GM12878 (cell line): ENCODE results near the gene RAPGEF1. TPM values are rescaled to one million over a fixed set of nuclear protein-coding genes. Genes with fewer than 3 reads are reported as not detected.

ENCODE experiments used
- ASH2L ChIP-seq: fragments of 300-600, 200-600 bp; sonication (generic); IDR thresholded peaks from 2 replicates; pipeline ENCODE4 v1.6.1; 2017; ENCODE audit warnings: low read depth, mild to moderate bottlenecking, borderline replicate concordance
- BACH1 ChIP-seq: fragments of 450-650 bp; IDR thresholded peaks from 2 replicates; pipeline ENCODE4 v1.6.1; 2017; ENCODE audit warnings: mild to moderate bottlenecking, borderline replicate concordance
- CBX5 ChIP-seq: sonication (generic); IDR thresholded peaks from 2 replicates; pipeline ENCODE4 v1.6.1; 2016; ENCODE audit warnings: low read depth, moderate library complexity, mild to moderate bottlenecking, inconsistent platforms
- CHD2 ChIP-seq: IDR thresholded peaks from 2 replicates; pipeline ENCODE4 v1.6.1; 2011; ENCODE audit warnings: low read depth, low read length, improper control_type of control experiment, borderline replicate concordance
- FOS ChIP-seq: IDR thresholded peaks from 3 replicates; pipeline ENCODE4 v1.6.1; 2011; ENCODE audit warnings: borderline replicate concordance; ENCODE audit not compliant: insufficient read length; ENCODE audit errors: extremely low read depth
- LARP7 ChIP-seq: fragments of 450-650 bp; IDR thresholded peaks from 2 replicates; pipeline ENCODE4 v1.6.1; 2017; ENCODE audit warnings: mild to moderate bottlenecking
- NR2C2 ChIP-seq: IDR thresholded peaks from 2 replicates; pipeline ENCODE4 v1.6.1; 2011; ENCODE audit warnings: borderline replicate concordance, low read depth; ENCODE audit not compliant: control insufficient read depth, insufficient read length
- PAX8 ChIP-seq: fragments of 450-650 bp; IDR thresholded peaks from 2 replicates; pipeline ENCODE4 v1.6.1; 2017; ENCODE audit warnings: mild to moderate bottlenecking, moderate library complexity
- RAD51 ChIP-seq: fragments of 450-650 bp; IDR thresholded peaks from 2 replicates; pipeline ENCODE4 v1.6.1; 2016; ENCODE audit warnings: moderate library complexity, mild to moderate bottlenecking, inconsistent platforms
- RBBP5 ChIP-seq: fragments of 200-600 bp; sonication (generic); conservative IDR thresholded peaks from 2 replicates; pipeline ENCODE4 v1.6.1; 2016
- ZBED1 ChIP-seq: IDR thresholded peaks from 2 replicates; pipeline ENCODE4 v1.6.1; 2016; ENCODE audit warnings: borderline replicate concordance
- ZNF622 ChIP-seq: fragments of 450-650 bp; IDR thresholded peaks from 2 replicates; pipeline ENCODE4 v1.6.1; 2017; ENCODE audit warnings: mild to moderate bottlenecking, inconsistent platforms
- polyA plus RNA-seq, 11 experiments: library from polyadenylated mRNA; depleted of rRNA in 4 of 11; unstranded in 6 of 11; stranded (reverse) in 5 of 11; fragments of >200 nt; fragmentation: Nextera tagmentation in 4 of 11; fragmentation: Illumina TruSeq in 1 of 11; extraction: Ambion mirVana in 4 of 11; extraction: Trizol in 1 of 11; gene quantifications; 1 replicate in 1 of 11; 2 replicates in 10 of 11; pipeline versions ENCODE4 v1.2.1 to v1.2.3, GENCODE V29; 2011 to 2016; ENCODE audit warnings: inconsistent platforms in 2 of 11, missing spikeins in 2 of 11, low read depth in 1 of 11
- total RNA-seq, 4 experiments: library from RNA; depleted of rRNA in 3 of 4; stranded (reverse); fragments of >200 nt in 3 of 4; fragmentation: Illumina TruSeq in 1 of 4; extraction: Trizol in 1 of 4; gene quantifications; 2 replicates each; pipeline versions ENCODE4 v1.2.1 to v1.2.3, GENCODE V29; 2013 to 2021
- TF ChIP-seq, protein P1 (sequence below): fragments of 450-650 bp; IDR thresholded peaks from 2 replicates; pipeline ENCODE4 v1.6.1; 2018; ENCODE audit warnings: mild to moderate bottlenecking, low read depth, moderate library complexity; ENCODE audit not compliant: partially characterized antibody

RAPGEF1 gene
- total and polyA plus RNA-seq, 10 of the 15 experiments (the other 5 are each of a cell fraction or from before 2014, with no cell fraction given) = 0.42 to 113 (median 45.9) TPM

DNA sequence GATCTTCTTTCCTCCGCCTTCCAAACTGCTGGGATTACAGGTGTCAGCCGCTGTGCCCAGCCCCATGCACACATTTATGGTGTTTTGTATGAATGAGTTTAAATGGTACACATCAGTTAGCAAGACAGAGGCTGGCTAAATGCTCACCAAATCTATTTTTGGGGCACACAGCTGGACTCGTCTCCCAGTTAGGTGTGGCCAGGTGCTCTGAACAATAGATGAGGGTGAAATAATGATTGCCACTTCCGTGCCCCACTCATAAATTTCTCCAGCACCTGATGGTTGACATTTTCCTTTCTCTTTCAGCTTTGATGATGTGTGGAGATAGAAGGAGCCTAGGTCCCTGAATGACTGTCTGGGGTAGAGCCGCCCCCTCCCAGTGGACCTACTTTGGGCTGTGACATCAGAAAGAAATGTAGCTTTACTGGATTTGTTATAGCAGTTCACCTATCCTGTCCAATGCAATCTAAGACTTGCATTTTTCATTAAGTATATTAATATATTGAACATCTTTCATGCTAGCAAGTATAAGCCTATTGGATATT is 8.6 kb upstream of the RAPGEF1 start (continued):
- TF ChIP-seq, protein P1, sequence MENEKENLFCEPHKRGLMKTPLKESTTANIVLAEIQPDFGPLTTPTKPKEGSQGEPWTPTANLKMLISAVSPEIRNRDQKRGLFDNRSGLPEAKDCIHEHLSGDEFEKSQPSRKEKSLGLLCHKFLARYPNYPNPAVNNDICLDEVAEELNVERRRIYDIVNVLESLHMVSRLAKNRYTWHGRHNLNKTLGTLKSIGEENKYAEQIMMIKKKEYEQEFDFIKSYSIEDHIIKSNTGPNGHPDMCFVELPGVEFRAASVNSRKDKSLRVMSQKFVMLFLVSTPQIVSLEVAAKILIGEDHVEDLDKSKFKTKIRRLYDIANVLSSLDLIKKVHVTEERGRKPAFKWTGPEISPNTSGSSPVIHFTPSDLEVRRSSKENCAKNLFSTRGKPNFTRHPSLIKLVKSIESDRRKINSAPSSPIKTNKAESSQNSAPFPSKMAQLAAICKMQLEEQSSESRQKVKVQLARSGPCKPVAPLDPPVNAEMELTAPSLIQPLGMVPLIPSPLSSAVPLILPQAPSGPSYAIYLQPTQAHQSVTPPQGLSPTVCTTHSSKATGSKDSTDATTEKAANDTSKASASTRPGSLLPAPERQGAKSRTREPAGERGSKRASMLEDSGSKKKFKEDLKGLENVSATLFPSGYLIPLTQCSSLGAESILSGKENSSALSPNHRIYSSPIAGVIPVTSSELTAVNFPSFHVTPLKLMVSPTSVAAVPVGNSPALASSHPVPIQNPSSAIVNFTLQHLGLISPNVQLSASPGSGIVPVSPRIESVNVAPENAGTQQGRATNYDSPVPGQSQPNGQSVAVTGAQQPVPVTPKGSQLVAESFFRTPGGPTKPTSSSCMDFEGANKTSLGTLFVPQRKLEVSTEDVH = no peak
- TF ChIP-seq CBX5 = no peak
- no peak for TF ChIP-seq FOS
- no peak for TF ChIP-seq PAX8
- no peak for TF ChIP-seq LARP7
- TF ChIP-seq ZBED1 = no peak
- no peak for TF ChIP-seq BACH1
- no peak for TF ChIP-seq CHD2
- TF ChIP-seq ZNF622 = no peak
- TF ChIP-seq RAD51 = no peak
- TF ChIP-seq NR2C2 = no peak
- no peak for TF ChIP-seq RBBP5
- TF ChIP-seq ASH2L = no peak
